Measurements from ENCODE around the gene PXDC1.

PXDC1 gene

DNA sequence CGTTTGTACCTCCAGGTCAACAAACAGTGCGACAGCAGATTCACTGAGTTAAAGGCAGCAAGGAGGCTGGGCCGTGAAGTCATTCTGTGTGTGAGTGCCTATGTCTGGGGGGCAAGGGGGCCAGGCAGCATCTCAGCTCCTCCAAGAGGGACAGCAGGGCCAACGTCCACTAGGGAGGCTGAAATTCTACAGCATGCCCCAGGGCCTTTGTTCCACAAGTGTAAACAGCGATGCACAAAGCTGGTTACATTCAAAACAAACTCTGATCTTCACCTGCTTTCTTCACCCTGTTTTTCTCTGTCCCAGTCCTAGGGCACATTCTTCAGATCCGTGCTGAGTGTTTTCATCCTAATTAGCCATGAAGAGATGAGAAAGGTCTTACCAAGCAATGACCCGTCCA lies 41.1 kb downstream of the PXDC1 start:
- H3K27me3 ChIP-seq (replicated peaks): no peaks in the 10 kb centered on the region
- no peak overlapping the region for H3K27ac ChIP-seq
- H3K36me3 ChIP-seq (replicated peaks): no peaks in the 10 kb centered on the region
- in situ Hi-C loops (cut with HindIII; ENCODE audit: low pct_ligation_motif_present, low sequenced_read_pairs): no loop called here
- no peak for TF ChIP-seq CTCF (IDR thresholded peaks at IDR 0.05; ENCODE audit: low read depth, low read length, missing control alignments)
- H3K4me3 ChIP-seq (ENCODE audit: low read depth, low read length): no peak overlapping the region
- DNase-seq: no peak

DNA sequence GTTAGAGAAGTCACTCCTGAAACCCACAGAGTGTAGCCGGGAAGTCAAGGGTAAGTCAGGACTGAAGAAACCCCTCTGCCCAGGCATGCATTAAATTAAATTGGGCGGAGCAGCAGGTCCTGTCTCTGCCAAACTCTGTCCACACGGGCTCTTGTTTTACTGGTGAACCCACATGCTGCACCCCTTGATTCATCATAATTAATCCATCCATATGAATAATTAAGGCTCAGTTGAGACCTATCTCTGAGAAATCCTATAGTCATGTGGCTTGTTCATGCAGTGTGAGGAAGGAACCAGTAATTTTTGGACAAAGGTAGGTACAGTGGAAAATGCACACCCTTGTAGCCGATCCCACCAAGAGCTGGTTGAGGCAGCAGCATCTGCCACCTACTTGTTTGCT lies 43.0 kb downstream of the PXDC1 start:
- no peaks in the 10 kb centered on the region for H3K27me3 ChIP-seq (replicated peaks)
- no peak overlapping the region for H3K27ac ChIP-seq
- H3K4me3 ChIP-seq (ENCODE audit: low read depth, low read length): no peak overlapping the region
- no peak for DNase-seq
- TF ChIP-seq CTCF (IDR thresholded peaks at IDR 0.05; ENCODE audit: low read depth, low read length, missing control alignments): no peak
- H3K36me3 ChIP-seq (replicated peaks): no peaks in the 10 kb centered on the region
- in situ Hi-C loops (cut with HindIII; ENCODE audit: low pct_ligation_motif_present, low sequenced_read_pairs): no loop called here

- Histone ChIP-seq H3K36me3 (replicated peaks) (no peaks in the 10 kb centered on the region), H3K4me3 (ENCODE audit: low read depth, low read length) (no peak overlapping the region), H3K27ac (no peak overlapping the region), H3K27me3 (replicated peaks) (no peaks in the 10 kb centered on the region)
- in situ Hi-C loops (cut with HindIII; ENCODE audit: low pct_ligation_motif_present, low sequenced_read_pairs): no loop called here
- TF ChIP-seq CTCF (IDR thresholded peaks at IDR 0.05; ENCODE audit: low read depth, low read length, missing control alignments): peak; percentile 15
- DNase-seq: no peak
These were observed 43.6 kb downstream of the PXDC1 start for GRCh38 chr6:3707751-3708412.

DNA sequence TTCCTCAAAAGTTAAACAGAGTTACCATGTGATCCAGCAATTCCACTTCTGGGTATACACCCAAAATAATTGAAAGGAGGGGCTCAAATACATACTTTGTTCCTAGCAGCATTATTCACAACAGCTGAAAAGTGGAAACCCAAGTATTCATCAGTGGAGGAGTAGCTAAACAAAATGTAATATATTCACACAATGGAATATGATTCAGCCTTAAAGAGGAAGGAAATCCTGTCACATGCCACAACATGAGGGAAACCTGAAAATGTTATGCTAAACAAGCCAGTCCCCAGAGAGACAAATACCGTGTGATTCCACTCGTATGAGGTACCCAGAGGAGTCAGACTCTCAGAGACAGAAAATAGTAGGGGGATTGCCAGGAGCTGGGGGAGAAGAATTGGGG lies 44.5 kb downstream of the PXDC1 start:
- no peak overlapping the region for H3K27ac ChIP-seq
- peak; percentile 24 for DNase-seq
- TF ChIP-seq CTCF (IDR thresholded peaks at IDR 0.05; ENCODE audit: low read depth, low read length, missing control alignments): no peak

GRCh38 chr6:3706547-3706946 lies 45.0 kb downstream of the PXDC1 start:
- Histone ChIP-seq H3K27ac (no peak overlapping the region), H3K27me3 (replicated peaks) (no peaks in the 10 kb centered on the region), H3K36me3 (replicated peaks) (no peaks in the 10 kb centered on the region), H3K4me3 (ENCODE audit: low read depth, low read length) (no peak overlapping the region)
- no peak for DNase-seq
- in situ Hi-C loops (cut with HindIII; ENCODE audit: low pct_ligation_motif_present, low sequenced_read_pairs): no loop called here
- TF ChIP-seq CTCF (IDR thresholded peaks at IDR 0.05; ENCODE audit: low read depth, low read length, missing control alignments): no peak

More for the DNA sequence above, 44.5 kb downstream of the PXDC1 start:
- Histone ChIP-seq H3K36me3 (replicated peaks) (no peaks in the 10 kb centered on the region), H3K4me3 (ENCODE audit: low read depth, low read length) (no peak overlapping the region), H3K27me3 (replicated peaks) (no peaks in the 10 kb centered on the region)
- in situ Hi-C loops (cut with HindIII; ENCODE audit: low pct_ligation_motif_present, low sequenced_read_pairs): no loop called here

GRCh38 chr6:3701631-3702030 lies 49.9 kb downstream of the PXDC1 start:
- no peaks in the 10 kb centered on the region for H3K27me3 ChIP-seq (replicated peaks)
- in situ Hi-C loops (cut with HindIII; ENCODE audit: low pct_ligation_motif_present, low sequenced_read_pairs): no loop called here
- no peak for DNase-seq
- H3K36me3 ChIP-seq (replicated peaks): no peaks in the 10 kb centered on the region
- no peak overlapping the region for H3K27ac ChIP-seq
- no peak overlapping the region for H3K4me3 ChIP-seq (ENCODE audit: low read depth, low read length)
- TF ChIP-seq CTCF (IDR thresholded peaks at IDR 0.05; ENCODE audit: low read depth, low read length, missing control alignments): no peak
